Keratinocyte (primary cell): Measurements from ENCODE around the gene TMEM185A.
"Not testable (repeated sequence)": the region's sequence is repeated elsewhere in the genome, so short reads cannot be mapped to it uniquely, and the experiment has no call there.

Experiments
- EZH2 ChIP-seq: IDR thresholded peaks from one replicate; pipeline ENCODE4 v1.6.1; 2012; ENCODE audit warnings: inconsistent platforms, mild to moderate bottlenecking, low read length, moderate library complexity
- TF ChIP-seq, protein P1 (sequence below), 3 experiments: IDR thresholded peaks in 1 of 3; conservative IDR thresholded peaks in 1 of 3; optimal IDR thresholded peaks in 1 of 3; 2 replicates in 2 of 3; 3 replicates in 1 of 3; pipeline versions ENCODE3 to v1.5.1; 2011; ENCODE audit warnings: low read length in 3 of 3, mild to moderate bottlenecking in 3 of 3, moderate library complexity in 2 of 3, control low read depth in 1 of 3, inconsistent platforms in 1 of 3; ENCODE audit not compliant: insufficient read depth in 2 of 3; ENCODE audit errors: extremely low read depth in 1 of 3

DNA sequence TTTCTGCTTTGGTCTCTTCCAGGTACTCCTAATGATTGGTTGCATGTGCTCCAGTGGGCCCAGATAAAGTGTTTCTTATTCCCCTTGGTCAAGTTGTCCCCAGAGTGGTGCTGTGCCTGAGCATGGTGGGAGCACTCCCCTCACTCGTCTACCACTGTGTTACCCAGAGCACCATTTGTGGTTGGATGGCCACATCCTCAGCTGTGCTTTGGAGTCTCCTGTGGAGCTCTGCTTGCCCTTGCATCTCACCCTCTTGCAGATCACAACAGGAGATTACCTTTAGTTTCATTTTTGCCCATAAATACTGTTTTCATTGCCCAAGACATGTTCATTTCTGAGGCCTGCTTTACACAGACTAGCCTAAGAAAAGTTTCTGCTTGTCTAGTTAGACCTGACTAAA is 81.1 kb downstream of the TMEM185A start:
- TF ChIP-seq, protein P1, sequence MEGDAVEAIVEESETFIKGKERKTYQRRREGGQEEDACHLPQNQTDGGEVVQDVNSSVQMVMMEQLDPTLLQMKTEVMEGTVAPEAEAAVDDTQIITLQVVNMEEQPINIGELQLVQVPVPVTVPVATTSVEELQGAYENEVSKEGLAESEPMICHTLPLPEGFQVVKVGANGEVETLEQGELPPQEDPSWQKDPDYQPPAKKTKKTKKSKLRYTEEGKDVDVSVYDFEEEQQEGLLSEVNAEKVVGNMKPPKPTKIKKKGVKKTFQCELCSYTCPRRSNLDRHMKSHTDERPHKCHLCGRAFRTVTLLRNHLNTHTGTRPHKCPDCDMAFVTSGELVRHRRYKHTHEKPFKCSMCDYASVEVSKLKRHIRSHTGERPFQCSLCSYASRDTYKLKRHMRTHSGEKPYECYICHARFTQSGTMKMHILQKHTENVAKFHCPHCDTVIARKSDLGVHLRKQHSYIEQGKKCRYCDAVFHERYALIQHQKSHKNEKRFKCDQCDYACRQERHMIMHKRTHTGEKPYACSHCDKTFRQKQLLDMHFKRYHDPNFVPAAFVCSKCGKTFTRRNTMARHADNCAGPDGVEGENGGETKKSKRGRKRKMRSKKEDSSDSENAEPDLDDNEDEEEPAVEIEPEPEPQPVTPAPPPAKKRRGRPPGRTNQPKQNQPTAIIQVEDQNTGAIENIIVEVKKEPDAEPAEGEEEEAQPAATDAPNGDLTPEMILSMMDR (optimal IDR thresholded peaks at IDR 0.05 in 1 of 3, IDR thresholded peaks at IDR 0.05 in 1 of 3, conservative IDR thresholded peaks at IDR 0.05 in 1 of 3; ENCODE audit: extremely low read depth in 1 of 3, insufficient read depth in 2 of 3, low read length in 3 of 3) = not testable (repeated sequence)
- TF ChIP-seq EZH2 = not testable (repeated sequence)
